NCI-H226 (cell line): ENCODE measurements around the gene HSPA5.

ENCODE experiments used
- DNase-seq: peaks from one replicate; pipeline ENCODE4 v3.0.0-alpha.2; 2015

HSPA5 gene

DNA sequence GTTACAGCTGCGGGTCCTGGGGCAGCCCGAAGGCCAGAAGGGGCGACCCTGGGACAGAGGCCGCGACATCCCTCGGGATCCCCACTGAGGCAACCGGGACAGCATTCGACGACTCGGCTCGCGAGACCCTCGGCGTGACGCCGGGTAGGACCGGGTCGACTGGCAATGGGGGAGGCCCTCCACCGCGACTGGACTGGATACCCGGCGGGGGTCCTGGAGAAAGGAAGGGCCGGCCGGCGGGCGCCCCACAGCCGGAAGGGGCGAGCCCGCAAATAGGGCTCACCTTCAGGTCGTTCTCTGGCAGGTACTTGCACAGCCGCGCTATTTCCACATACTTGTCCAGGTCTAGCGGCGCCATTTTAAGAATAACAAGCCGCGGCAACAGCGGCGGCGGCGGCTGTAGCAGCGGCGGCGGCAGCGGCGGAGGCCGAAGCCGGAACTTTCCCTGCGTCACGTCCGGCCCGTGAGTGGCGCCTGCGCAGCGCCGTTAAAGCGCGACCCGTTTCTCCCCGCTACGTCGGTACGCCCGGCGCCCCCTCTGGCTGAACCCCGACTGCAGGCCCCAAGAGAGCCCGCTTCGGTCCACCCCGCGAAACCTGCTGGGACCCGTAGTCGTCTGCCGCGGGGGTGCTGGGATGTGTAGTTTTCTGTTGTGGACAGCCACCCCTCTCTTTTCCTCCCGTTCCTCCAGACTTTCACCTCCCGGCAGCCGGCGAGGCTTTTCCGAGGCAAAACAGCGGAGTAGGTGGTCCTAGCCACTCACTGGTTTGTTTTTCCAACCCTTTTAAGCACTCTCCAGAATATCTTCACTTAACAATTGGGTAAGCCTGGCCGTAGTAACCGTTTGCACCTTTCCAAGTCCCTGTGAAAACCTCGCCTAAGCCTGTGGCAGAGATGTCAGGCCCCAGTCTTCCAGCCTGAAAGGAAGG, 51.5 kb downstream of the HSPA5 start, which contains the start of gene PPP6C:
Gene PPP6C, minus strand, starts transcription at position 443 of the 929 bp plus-strand sequence. Its CDS starts 85 bp downstream, at position 358.
- DNase-seq, result peak; percentile 87

DNA sequence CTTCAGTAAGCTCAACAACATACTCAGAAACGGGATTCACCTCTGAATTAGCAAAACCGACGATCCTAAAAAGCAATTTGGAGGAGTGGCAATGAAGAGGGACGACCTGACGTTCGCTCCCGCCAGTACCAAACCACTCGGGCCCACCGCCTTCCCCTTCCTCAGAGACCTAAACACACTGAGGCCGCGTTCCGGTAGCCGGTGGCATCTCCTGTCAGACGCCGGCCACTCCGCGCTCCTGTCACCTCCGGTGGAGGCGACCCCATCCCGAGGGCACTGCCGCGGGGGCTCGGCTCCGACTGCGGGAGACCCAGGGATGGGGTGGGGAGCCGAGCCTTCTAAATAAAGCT, 52.2 kb downstream of the HSPA5 start:
- DNase-seq, result no peak
